OCI-LY7 (cell line): Measurements from ENCODE around the gene AP4B1. TPM values are rescaled to one million over a fixed set of nuclear protein-coding genes. Genes with fewer than 3 reads are reported as not detected.

Experiments used
- BruUV-seq: library from RNA; stranded (reverse); fragments of 400-500 nt; replicated peaks from 2 replicates; lab custom pipeline; 2021; lab: Mats Ljungman, UMichigan
- CTCF ChIA-PET: fragments of 300-600 bp; sonication (Branson Sonifier 250); formaldehyde crosslinking; loops from one replicate; lab custom pipeline; 2022; ENCODE audit warnings: antibody characterized with exemption; ENCODE audit not compliant: unreplicated experiment; lab: Charles Lee
- POLR2A ChIA-PET: fragments of 300-600 bp; sonication (Branson Sonifier 250); formaldehyde crosslinking; loops from one replicate; lab custom pipeline; 2022; ENCODE audit warnings: antibody characterized with exemption; lab: Charles Lee
- DNase-seq: peaks from one replicate; pipeline ENCODE4 v3.0.0-alpha.2; 2015; ENCODE audit warnings: low spot score
- H2AFZ ChIP-seq: fragments of 200-600 bp; sonication (generic), shearing (Covaris generic); 2 replicates; pipeline ENCODE4 v1.6.1; 2014; ENCODE audit warnings: mild to moderate bottlenecking, antibody characterized with exemption, low read length, moderate library complexity
- H3K27ac ChIP-seq: fragments of 200-600 bp; sonication (generic); 2 replicates; pipeline ENCODE4 v1.5.1; 2014; ENCODE audit warnings: mixed run types, low read depth, mild to moderate bottlenecking, moderate library complexity, low read length, inconsistent platforms; ENCODE audit not compliant: poor library complexity, severe bottlenecking
- H3K36me3 ChIP-seq: fragments of 200-600 bp; sonication (generic); 2 replicates; pipeline ENCODE4 v1.6.1; 2014; ENCODE audit warnings: mild to moderate bottlenecking, antibody characterized with exemption, low read length, moderate library complexity, mixed read lengths; ENCODE audit not compliant: insufficient read depth
- H3K4me1 ChIP-seq: fragments of 200-600 bp; sonication (generic); 2 replicates; pipeline ENCODE4 v1.5.1; 2014; ENCODE audit warnings: mild to moderate bottlenecking, low read length; ENCODE audit not compliant: insufficient read depth, poor library complexity, severe bottlenecking
- H3K4me2 ChIP-seq: fragments of 200-600 bp; sonication (generic); 2 replicates; pipeline ENCODE4 v1.6.1; 2014; ENCODE audit warnings: mild to moderate bottlenecking, low read length
- H3K4me3 ChIP-seq: fragments of 200-600 bp; sonication (generic); 2 replicates; pipeline ENCODE4 v1.5.1; 2014; ENCODE audit warnings: mild to moderate bottlenecking, low read depth, low read length; ENCODE audit not compliant: poor library complexity, severe bottlenecking
- H3K79me2 ChIP-seq: fragments of 200-600 bp; sonication (generic); 2 replicates; pipeline ENCODE4 v1.6.1; 2016; ENCODE audit warnings: low read depth, mild to moderate bottlenecking, low read length, moderate library complexity, mixed read lengths; ENCODE audit not compliant: insufficient read depth
- H3K9me2 ChIP-seq: fragments of 200-600 bp; sonication (generic); 2 replicates; pipeline ENCODE4 v1.6.1; 2016; ENCODE audit warnings: mild to moderate bottlenecking, low read length, mixed read lengths; ENCODE audit not compliant: insufficient read depth
- H3K9me3 ChIP-seq: fragments of 200-600 bp; sonication (generic); 2 replicates; pipeline ENCODE4 v1.6.1; 2014; ENCODE audit warnings: mild to moderate bottlenecking, mixed run types, low read length, mixed read lengths
- H4K20me1 ChIP-seq: fragments of 200-600 bp; sonication (generic); 2 replicates; pipeline ENCODE4 v1.6.1; 2014; ENCODE audit warnings: mild to moderate bottlenecking, antibody characterized with exemption, low read length, moderate library complexity, mixed read lengths; ENCODE audit not compliant: insufficient read depth
- CTCF ChIP-seq: fragments of 200-600 bp; sonication (generic); conservative IDR thresholded peaks from 2 replicates; pipeline ENCODE4 v1.5.1; 2014; ENCODE audit warnings: mild to moderate bottlenecking, antibody characterized with exemption, low read length, moderate library complexity, mixed read lengths
- EZH2phosphoT487 ChIP-seq: fragments of 200-600 bp; sonication (generic); IDR thresholded peaks from 2 replicates; pipeline ENCODE4 v1.6.1; 2018; ENCODE audit warnings: low read depth, borderline replicate concordance, mild to moderate bottlenecking, mixed run types, antibody characterized with exemption, low read length, moderate library complexity, mixed read lengths
- intact Hi-C: fragments of 100-400 bp; cut with micrococcal nuclease; formaldehyde crosslinking; loops from one replicate; pipeline ENCODE4 v1.10.0; 2022; ENCODE audit not compliant: unreplicated experiment
- total RNA-seq, 2 experiments: library from RNA; depleted of rRNA in 1 of 2; stranded (reverse); fragments of >200 nt in 1 of 2; shearing (Covaris generic) in 1 of 2; gene quantifications; 2 replicates each; pipeline ENCODE4 v1.2.3, GENCODE V29; 2014 to 2022

AP4B1 gene
- total RNA-seq, 2 experiments from 2014 or later = 40.5 to 45.3 TPM

- no peak overlapping the region for H3K27ac ChIP-seq
- H2AFZ ChIP-seq = no peak overlapping the region
- peaks cover 9% of the 10 kb centered on the region for H3K4me1 ChIP-seq
- no peak overlapping the region for H3K4me3 ChIP-seq
- CTCF ChIA-PET = interaction anchor here (1.0 kb wide), 1 partner anchor 14 kb away, joined by 3 read pairs; no protein-coding TSS in a partner anchor
- DNase-seq = no peak
- 0 out of 2 replicates have a peak, but pooled peaks cover 10% of the 10 kb centered on the region for H3K79me2 ChIP-seq
- TF ChIP-seq EZH2phosphoT487 (no peak), CTCF (no peak)
- H3K9me3 ChIP-seq = no peaks in the 10 kb centered on the region
- H3K36me3 ChIP-seq = peaks cover 70% of the 10 kb centered on the region
- no peak overlapping the region for H3K4me2 ChIP-seq
- no TSS peak for BruUV-seq
- H4K20me1 ChIP-seq = no peaks in the 10 kb centered on the region
- intact Hi-C loops = no loop called here
- no peaks in the 10 kb centered on the region for H3K9me2 ChIP-seq
- POLR2A ChIA-PET = interaction anchor here (0.6 to 1.6 kb wide), 4 partner anchors 14 to 794 kb away, joined by 3 to 11 read pairs (median 4); no protein-coding TSS in a partner anchor
Observed at GRCh38 chr1:113913887-113914664, 9.5 kb upstream of the AP4B1 start.

GRCh38 chr1:113913312-113913668 lies 8.7 kb upstream of the AP4B1 start:
- Histone ChIP-seq H3K9me2 (no peaks in the 10 kb centered on the region), H3K79me2 (0 out of 2 replicates have a peak, but pooled peaks cover 10% of the 10 kb centered on the region), H3K4me2 (no peak overlapping the region), H3K27ac (no peak overlapping the region), H3K4me3 (no peak overlapping the region), H3K4me1 (peaks cover 1% of the 10 kb centered on the region), H4K20me1 (no peaks in the 10 kb centered on the region), H3K9me3 (no peaks in the 10 kb centered on the region), H3K36me3 (peaks cover 77% of the 10 kb centered on the region), H2AFZ (no peak overlapping the region)
- DNase-seq = no peak
- intact Hi-C loops = no loop called here
- ChIA-PET CTCF (interaction anchor here (0.5 kb wide), 1 partner anchor 154 kb away, joined by 3 read pairs; the partner anchor contains the start of gene PHTF1), POLR2A (interaction anchor here (0.5 to 1.6 kb wide), 3 partner anchors 14 to 151 kb away, joined by 3 to 11 read pairs (median 5); no protein-coding TSS in a partner anchor)
- no TSS peak for BruUV-seq
- TF ChIP-seq CTCF (no peak), EZH2phosphoT487 (no peak)
